Fibroblast of the aortic adventitia (primary cell): ENCODE data around the gene TAF1D. TPM values are rescaled to one million over a fixed set of nuclear protein-coding genes. Genes with fewer than 3 reads are reported as not detected.

Experiments
- DNase-seq: peaks from one replicate; pipeline ENCODE4 v3.0.0-alpha.2; 2010; ENCODE audit warnings: low read depth
- H3K4me3 ChIP-seq: 2 replicates; pipeline ENCODE4 v1.5.1; 2011; ENCODE audit warnings: low read depth, mild to moderate bottlenecking, control low read depth, low read length, moderate library complexity
- CTCF ChIP-seq: IDR thresholded peaks from 2 replicates; pipeline ENCODE4 v1.5.1; 2011; ENCODE audit warnings: mild to moderate bottlenecking, low read length, control low read depth, inconsistent platforms; ENCODE audit not compliant: insufficient read depth
- total RNA-seq: library from RNA; depleted of rRNA; stranded (reverse); fragments of >200 nt; gene quantifications from 2 replicates; pipeline ENCODE4 v1.2.3, GENCODE V29; 2012; ENCODE audit warnings: low replicate concordance

The TAF1D gene
- total RNA-seq, 1 donor: 233 TPM

DNA sequence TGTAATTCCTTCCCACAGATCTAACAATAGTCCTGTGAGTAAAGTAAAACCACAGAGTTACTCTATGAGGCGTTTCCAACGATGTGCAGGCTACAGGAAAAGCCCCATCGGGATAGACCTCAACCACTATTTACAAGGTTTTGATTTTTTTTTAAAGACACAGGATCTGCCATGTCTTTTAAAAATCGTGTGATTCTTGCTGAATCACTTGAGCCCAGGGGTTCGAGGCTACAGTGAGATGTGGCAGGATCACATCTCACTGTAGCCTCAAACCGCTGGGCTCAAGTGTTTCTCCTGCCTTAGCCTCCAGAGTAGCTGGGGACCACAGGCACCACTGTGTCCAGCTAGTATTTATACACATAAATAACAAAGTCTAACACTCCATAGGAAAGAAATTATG, 7.8 kb downstream of the TAF1D start:
- no peak for DNase-seq
- no peak for TF ChIP-seq CTCF
- H3K4me3 ChIP-seq: no peak overlapping the region

DNA sequence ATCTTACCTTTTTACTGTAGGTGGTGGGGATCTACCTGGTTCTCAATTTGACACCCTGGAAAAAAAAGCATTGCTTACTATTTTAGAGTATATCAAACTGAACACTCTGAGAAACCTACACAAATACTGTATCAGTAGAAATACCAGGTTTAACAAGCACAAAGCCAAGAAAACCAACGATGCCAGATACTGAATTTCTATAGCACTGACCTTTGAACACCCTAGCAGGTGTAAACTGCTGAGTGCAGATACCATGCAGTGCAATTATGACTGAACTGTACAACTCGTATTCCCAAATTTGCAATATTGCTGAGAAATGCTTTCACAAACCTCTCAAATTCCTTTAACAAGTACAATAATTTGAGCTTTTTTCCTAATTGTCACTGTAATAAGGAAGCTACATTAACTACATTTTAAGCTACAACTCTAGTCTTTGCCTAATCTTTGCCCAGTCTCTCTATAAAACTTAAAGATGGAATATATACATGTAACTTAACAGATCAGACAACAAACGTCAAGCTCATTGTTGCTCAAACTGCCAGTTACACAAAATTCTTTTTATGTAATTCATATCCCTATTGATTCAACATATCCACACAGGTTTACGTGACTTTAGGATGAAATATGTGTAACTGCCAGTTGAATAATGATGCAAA, 8.9 kb downstream of the TAF1D start:
- no peak for DNase-seq
- no peak overlapping the region for H3K4me3 ChIP-seq
- no peak for TF ChIP-seq CTCF

GRCh38 chr11:93730108-93731107, 10.9 kb downstream of the TAF1D start:
- DNase-seq: no peak
- TF ChIP-seq CTCF: no peak
- no peak overlapping the region for H3K4me3 ChIP-seq

DNA sequence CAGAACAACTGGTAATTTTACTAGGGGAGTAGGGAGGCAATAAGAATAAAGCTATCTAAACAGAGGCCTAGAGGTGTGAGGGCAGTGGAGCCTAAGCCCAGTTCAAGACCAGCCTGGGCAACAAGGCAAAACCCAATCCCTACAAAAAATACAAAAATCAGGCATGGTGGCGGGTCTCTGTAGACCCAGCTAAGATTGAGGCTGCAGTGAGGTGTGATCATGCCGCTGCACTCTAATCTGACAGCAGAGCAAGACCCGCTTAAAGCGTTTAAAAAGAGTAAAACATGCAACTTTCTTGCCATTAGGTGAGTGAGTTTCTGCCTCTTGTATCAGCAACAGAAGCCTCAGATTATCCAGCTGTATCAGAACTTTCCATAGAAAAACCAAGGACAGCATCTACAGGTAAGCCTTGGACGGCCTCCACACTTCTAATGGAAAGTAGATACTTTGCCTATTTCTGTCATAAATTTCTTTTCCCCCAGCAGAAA, 12.1 kb downstream of the TAF1D start:
- TF ChIP-seq CTCF: no peak
- no peak overlapping the region for H3K4me3 ChIP-seq
- no peak for DNase-seq

DNA sequence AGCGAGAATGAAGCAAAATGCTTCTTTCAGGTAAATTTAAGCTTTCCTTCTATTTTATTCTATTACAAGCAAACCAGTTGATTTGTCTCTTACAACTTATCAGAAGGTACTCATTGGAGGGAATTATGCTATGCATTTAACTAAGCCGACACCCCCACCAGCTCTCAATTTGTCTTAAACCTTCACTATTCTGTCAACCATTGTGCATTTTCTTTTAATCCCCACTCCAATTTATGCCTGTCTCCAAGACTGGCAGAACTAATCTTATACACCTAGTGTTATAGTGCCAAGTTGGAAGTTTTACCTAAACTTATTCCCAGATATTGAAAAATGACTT, 12.5 kb downstream of the TAF1D start:
- H3K4me3 ChIP-seq: no peak overlapping the region
- no peak for TF ChIP-seq CTCF
- DNase-seq: no peak

DNA sequence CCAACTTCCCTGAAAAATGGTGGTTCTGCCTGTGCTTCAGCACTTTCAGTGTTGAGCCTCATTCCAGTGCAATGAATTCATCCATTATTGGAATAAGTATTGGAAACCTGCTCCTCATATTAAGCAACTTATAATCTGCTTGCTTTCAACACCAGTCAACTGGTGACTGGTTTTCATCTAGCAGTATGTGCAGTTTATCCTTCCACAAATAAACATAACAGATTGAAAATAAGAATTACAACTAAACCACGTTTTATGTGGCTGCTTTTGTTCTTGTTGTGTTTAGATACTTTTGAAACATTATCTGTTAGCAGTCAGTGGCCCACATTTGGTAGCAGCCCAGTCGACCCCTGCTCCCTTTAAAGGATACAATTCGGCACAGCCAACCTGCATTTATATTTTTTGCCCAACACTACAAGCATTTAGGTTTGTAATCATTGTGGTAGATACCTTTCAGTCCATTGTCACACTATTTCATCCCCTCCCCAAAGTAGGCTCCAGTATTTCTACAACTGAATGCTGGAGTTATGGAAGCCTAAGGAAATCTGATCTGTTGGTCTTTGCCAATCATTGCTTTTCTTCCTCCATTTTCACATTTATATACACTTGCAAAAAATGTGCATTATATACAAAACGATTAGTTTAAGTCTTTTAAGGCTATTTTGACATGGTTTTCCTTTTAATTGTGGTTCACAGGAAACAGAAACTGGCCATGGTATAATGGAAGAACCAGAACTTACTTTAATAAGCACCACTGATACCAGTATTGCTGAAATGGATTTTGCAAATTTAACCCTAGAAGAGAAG, 13.1 kb downstream of the TAF1D start:
- peak; percentile 45 for DNase-seq
- no peak for TF ChIP-seq CTCF
- H3K4me3 ChIP-seq: no peak overlapping the region
